UCSD-AML1 (cell line): ENCODE results near the gene IRF4.

Experiments used
- DNase-seq: peaks from one replicate; lab custom pipeline; 2025; ENCODE audit not compliant: unreplicated experiment; lab: John Stamatoyannopoulos, UW

Gene IRF4

DNA sequence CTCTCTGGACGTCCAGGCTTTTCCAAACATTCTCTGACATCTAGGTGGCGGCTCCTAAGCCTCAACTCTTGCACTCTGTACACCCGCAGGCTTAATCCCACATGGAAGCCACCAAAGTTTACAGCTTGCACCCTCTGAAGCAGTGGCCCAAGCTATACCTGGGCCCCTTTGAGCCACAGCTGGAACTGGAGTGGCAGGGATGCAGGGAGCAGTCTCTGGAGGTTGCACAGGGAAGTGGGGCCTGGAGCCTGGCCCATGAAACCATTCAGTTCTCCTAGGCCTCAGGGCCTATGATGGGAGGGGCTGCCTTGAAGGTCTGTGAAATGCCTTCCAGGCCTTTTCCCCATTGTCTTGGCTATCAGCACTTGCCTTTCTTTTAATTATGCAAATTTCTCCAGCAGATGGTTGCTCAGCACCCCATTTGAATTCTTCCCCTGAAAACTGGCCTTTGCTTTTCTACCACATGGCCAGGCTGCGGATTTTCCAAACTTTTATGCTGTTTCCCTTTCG lies 64.9 kb downstream of the IRF4 start:
- no peak for DNase-seq

DNA sequence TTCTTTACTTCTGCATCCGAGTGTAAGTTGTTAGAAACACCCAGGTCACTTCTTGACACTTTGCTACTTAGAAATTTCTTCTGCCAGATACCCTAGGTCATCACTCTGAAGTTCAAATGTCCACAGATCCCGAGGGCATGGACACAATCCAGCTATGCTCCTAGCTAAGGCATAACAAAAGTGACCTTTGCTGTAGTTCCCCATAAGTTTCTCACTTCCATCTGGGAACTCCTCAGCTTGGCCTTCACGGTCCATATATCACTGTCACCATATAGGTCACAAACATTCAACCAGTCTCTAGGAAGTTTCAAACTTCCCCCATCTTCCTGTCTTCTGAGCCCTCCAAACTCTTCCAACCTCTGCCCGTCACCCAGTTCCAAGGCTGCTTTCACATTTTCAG lies 65.3 kb downstream of the IRF4 start:
- no peak for DNase-seq
